Stimulated activated CD8-positive, alpha-beta memory T cell treated with anti-CD3 and anti-CD28 coated beads, Interleukin-7, amount 100 ng/mL, for 48 hours (primary cell): ENCODE results near the gene TNFRSF14.
A peak's percentile ranks its signal among the peaks of the same experiment; 100 is the strongest.

ENCODE experiments used
- DNase-seq, 2 donors: peaks; one replicate each; pipeline ENCODE4 v3.0.0-alpha.2; 2020; ENCODE audit warnings: low read depth in 1 of 2; ENCODE audit errors: extremely low read depth in 1 of 2

The TNFRSF14 gene

DNA sequence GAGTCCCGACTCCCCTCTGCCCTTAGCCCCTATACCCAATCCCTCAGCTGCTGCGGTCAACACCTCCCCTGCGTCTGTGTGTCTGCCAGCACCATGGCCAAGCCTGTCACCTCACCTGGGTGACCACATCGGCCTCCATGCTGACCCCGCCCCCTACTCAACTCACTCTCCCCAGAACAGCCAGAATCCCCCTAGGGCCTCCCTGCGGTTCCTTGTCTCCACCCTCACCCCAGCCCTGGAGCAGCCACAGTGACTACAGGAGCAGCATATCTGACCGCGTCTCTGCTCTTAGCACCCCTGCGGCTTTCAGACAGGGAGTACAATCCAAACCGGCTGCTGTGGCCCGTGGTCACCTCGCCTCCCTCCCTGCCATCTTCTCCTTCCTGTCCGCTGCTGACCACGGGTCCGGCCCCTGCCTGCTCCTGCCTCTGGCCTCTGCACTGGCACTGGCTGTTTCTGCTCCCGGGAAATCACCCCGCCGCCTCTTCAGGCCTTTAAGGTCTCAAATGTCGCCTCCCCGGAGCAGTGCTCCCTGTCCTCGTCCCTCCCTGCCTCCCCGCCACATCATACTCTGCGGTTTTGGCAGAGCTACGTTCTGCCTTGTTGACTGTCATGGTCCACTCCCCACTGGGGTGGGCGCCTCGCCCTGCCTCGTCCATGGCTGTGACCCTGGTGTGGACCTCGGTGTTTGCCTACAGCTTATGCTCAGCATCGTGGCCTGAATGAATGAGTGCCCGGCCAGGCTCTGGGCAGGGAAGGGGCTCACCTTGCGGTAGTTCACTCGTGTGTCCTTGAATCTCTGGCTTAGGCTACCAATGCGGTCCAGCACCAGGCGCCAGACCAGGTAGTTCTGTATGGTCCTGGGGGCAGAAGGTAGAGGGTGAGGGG lies 41.5 kb downstream of the TNFRSF14 start:
- DNase-seq = no peak

DNA sequence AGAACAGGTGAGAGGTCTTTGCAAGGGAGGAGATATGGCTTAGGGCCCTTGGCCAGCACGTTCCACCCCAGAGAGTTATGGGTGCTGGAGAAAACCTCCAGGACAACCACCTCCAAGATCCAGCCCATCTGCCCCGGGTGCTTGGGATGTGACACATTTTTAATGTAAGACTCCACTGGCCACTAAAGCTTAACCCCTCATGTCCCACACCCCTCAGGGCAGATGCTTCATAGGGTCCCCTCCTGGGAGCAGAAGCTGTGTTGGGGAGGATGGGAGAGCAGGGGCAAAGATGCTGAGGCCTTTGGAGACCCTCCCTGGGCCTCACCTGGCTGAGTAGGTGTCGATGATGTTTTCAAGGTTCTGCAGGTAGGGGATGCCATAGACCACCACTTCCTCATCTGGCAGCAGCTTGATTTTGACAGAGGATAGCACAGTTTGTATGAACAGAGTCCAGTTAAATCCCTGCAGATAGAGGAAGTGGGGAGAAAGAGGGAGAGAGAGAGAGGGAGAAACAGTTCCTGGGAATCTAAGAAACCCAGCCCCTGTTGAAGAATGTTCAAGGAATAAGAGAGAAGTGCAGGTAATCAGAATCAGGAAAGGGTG lies 42.3 kb downstream of the TNFRSF14 start:
- no peak for DNase-seq

DNA sequence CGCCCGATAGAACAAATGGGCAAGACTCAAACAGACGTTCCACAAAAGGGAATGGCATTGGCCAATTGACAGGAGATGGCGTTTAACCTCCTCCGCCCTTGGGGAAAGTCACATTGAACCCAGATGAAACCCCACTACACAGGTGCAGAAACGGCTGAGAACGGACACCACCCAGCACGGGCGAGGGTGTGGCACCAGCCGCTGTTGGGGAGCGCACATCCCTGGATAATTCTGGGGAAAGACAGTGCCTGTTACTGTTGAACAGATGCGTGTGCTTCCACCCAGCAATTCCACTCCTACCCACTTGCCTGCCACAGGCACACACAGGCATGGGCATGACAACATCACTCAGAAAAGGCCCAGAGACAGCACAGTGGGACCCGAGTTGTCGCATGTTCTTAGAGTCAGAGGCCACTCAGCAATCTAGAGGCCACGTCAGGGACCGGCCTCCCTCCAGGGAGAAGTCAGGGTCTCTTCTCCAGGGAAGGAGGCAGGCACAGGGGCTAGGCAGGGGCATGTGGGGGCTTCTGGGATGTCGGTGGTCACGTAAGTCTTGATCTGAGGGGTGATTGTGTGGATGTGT lies 45.6 kb downstream of the TNFRSF14 start:
- no peak for DNase-seq

DNA sequence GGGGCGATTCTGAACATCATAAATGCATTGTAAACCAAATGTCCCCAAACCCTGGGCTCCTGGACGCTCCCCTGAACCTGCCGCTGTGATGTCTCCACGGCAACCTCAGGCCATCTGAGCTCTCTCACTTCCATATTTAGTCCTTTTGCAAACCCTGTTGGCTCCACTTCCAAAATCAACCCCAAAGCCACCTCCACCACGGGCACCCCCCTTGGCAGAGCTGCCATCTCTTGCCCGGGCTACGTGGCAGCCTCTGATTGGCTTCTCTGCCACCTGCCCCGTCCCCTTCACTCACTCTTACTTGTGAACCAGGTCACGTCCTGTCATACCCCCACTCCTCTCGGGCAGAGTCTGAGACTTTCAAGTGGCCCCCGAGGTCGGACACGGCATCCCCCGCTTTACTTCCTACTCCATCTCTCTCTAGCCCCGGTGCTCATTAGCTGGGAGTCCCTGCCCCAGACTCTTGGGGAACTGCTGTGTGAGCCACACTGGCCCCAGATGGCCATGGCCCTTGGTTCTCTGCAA lies 46.2 kb downstream of the TNFRSF14 start:
- no peak for DNase-seq

DNA sequence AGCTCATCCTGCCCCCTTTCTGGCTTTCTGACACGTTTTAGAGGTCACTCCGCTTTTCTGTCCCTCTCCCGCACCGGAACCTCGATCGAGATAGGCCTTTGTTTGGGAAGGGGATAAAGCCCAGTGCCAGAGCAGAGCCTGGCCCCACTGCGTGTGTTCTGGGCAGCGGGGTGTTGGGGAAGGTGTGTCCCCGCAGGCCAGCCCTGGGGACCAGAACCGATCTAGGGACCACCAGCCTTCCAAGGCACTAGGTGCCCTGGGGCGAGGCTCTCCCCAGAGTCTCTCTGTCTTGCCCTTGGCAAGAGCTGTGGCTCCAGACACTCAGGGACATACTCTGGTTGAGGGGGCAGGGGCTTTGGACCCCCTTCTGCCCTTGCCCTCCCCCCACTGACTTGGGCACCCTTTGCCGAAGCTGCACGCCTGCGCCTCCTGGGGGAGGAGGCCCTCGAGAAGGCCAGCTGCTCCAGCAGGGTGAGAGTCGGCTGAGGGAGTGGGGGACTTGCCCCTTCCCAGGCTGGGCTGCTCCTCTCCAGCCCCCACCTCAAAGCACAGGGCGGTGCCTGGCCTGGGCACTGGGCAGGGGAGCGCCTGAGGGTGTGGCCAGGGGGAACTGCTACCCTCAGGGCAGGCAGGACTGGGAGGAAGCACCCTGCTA lies 46.8 kb downstream of the TNFRSF14 start:
- DNase-seq = no peak

DNA sequence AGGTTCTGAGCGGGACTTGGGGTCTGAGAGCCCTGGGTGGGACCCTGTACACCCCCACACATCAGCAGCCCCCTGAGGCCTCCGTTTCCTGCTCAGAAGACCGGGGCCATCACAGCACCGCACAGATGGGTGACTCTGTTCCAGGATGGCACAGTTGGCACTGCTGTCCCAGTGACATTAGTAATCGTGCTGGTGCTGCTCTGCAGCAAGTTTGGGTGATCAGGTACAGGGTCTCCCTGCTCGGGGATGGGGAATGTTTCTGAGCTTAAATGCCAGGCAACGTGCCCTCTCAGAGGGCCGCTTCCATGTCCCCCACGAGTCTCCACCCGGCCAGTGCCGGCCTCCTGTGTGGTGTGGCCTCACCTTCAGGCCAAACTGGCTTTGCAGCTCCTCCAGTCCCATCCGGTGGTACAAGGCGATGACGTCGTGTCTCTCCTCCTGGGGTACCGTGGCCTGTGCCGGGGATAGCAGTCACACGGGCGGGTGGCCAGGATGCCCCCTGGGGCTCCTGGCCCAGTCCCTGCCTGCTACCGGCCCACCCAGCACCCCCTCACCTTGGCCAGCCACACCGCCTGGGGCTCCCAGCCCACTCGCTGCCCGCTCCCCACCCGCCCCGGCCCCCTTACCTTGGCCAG lies 47.5 kb downstream of the TNFRSF14 start:
- no peak for DNase-seq

DNA sequence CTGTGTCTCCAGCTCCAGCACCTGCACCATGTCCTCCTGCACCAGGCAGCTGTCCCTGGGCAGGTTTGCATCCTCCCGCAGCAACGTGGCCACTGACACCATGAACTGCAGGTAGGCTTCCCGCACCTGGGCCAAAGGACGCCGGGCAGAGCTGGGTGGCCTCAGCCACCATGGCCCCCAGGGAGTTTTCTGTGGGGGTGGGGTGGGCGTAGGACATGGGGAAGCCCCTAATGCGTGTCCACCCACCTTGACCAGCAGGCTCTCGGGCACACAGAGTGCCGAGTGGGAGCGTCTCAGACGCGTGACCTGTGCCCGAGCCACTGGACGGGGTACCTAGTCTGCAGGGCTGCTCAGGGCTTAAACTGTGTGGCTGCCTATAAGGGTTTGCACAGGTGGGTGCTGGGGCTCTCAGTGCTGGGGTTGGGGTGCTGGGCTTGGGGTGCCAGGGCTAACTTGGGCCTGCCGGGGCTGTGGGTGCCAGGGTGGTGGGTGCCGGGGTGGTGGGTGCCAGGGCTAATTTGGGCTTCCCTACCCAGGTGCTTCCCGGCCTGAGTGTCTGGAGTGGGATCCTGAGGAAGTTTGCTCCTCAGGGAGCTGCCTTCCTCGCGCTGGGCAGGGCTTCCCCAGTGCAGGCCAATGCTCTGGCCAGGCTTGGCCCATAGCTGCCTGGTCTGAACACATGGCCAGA lies 48.1 kb downstream of the TNFRSF14 start:
- DNase-seq = no peak

DNA sequence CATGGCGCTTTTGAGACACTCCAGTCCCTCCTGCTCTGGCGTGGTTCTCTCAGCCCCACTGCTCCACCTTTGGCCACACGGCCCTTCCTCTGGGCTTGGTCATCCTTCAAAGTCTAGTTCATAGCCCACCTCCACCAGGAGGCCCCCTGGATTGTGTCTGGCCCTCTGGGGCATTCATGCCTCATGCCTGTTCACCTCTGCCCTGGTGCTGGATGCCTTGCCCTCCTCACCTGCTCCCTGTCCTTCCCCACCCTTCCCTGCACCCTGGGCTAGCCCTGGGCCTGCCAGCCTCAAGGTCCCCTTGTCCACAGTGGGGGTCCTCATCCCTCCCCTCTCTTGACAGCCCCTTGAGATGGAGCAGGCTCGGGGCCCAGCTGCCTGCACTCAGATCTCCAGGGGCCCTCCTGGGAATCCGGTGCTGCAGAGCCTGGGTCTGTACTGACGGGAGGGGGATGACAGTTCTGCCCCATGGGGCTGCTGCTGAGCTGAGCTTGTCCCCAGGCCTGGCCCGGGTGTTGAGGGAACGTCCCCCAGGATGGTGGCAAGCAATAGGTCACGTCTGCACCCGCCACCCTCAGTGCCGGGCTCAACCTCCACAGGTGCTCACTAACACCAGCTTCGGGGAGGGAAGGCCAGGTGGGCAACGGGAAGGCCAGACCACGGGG lies 48.8 kb downstream of the TNFRSF14 start:
- no peak for DNase-seq

DNA sequence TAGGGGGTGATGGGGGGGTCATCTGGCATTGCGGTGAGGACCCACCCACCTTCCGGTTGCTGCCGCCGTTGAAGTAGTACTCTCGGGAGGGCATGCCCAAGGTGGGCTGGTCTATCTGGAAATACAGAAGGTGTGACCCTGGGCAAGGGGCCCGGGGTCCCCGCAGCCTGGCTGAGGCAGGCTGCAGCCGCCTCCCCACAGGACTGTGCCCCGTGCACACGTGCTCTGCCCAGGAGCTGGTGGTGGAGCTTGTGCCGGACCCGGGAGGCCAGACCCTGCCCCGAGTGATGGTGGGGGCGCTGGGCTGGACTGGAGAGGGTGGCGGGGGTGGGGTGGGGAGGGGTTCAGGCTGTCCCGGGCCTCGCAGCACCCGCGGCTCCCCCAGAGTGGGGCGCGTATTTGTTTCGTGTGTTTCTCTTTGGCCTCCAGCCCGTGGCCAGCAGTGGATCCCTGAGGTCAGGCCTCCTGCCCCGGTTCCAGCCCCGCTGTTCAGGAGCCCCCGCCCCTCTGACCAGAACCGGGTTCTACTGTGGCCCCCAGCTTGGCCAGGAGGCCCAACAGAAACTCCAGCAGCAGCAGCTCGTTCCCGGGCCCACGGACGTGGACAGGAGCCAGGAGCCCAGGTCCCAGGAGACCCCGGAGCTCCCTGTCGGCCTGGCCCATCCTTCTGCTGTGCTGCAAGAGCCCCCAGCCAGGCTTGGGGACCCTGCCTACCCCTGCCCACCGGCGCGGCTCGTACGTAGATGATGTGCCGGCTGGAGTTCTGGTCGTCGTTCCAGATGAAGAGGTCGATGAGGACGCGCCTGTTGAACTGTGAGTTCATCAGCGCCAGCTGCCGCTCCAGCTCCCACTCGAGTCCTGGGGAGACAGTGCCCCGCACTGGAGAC lies 49.6 kb downstream of the TNFRSF14 start:
- no peak for DNase-seq

DNA sequence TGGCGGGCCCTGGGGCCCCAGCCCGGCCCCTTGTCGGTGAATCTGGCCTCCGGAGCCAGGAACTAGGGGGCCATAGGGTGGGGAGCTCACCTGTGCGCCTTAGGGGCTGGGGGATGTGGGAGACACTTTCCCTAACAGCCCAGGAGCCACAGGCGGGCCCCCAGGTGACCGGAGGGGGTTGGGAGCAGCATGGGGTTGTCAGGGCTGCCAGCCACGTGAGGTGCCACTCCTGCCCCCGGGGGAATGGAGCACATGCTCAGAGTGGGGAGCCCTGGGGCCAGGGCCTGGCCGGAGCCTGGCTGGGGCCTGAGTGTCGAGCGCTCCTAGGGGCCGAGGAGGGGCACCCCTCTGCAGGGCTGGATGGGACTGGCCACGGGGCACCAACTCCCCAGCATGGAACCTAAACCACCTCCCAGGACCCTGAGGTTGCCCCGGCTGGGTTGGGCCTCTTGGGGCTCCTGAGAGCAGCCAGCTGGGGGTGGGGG lies 50.3 kb downstream of the TNFRSF14 start:
- no peak for DNase-seq

DNA sequence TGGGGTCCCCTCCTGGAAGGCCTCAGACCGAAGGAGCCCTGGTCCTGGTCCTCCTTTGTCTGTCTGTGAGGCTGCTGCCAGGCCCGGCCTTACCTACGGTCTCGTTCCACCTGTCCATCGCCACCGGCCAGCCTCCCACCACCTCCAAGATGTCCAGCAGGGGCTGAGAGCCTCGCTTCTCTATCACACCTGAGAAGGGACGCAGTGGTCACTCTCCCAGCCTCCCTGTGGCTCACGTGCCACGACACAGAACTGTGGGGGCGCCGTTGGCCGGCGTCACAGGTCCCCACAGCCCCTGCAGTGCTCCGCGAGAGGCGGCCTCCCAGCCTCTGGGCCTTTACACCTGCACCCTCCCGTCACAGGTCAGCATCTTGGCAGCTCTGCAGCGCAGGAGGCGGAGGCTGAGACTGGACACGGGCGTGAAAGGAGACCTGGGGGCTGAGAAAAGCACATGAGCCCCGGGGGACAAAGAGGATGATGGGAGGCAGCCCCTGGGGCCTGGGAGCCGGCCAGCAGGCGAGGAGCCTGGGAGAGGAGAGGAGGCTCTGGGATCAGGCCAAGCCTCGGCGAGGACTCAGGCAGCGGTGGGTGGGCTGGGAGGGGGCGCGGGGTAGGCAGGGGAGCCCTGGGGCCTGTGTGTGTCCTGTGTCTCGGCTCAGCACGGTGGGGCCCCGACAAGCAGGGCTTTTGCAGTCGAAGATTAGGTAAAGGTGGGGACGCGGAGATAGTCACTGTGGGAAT lies 50.9 kb downstream of the TNFRSF14 start:
- no peak for DNase-seq

DNA sequence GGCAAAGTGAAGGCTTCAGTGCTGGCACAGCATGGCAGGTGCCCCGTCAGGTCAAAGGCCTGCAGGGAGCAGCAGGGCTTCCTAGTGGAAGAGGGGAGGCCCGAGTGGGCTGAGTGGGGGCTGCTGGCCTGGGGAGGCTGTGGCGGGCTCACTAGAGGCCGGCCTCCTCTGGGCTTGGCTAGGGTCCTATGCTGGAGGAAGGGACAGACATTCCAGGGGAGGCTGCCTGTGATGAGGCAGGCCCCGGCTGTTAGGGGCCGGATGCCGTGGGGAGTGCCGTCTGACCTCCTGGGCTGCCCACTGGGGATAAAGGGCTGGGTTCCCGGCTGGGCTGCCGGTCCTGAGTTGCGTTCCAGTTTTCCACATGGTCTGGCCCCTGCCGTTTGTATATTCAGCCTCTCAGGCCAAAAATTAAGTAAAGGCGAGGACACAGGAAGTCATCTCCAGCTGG lies 51.5 kb downstream of the TNFRSF14 start:
- DNase-seq = no peak

DNA sequence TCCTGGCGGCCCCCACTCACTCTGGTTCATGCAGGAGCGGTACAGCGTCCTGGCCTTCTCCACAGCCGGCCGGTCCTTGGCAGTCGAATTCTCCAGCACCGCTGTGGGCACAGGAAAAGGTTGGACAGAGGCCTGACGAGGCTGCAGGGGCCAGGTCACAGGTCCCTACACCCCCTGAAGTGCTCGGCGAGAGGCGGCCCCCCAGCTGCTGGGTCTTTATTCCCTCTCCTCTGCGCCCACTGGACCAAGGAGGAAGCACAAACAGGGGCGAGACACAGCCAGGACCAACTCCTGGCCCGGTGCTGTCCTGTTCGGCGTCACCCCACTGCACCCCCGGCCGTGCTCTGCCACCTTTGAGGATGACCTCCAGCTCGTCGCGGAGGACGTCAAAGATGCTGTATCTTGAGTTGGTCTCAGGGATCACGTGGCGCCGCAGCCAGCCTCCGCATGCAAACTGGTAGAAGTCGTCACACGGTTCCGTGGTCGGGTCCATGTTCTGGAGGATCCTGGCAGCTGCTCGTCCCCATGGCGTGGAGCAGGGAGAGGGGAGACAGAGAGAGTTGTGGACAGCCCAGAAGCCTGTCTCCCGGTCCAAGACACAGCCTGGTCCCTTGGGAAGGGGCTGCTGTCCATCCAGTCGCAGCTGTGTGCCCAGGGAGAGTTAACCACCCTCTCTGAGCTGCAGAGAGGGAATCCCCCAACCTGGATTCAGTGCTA lies 53.3 kb downstream of the TNFRSF14 start:
- DNase-seq = no peak

DNA sequence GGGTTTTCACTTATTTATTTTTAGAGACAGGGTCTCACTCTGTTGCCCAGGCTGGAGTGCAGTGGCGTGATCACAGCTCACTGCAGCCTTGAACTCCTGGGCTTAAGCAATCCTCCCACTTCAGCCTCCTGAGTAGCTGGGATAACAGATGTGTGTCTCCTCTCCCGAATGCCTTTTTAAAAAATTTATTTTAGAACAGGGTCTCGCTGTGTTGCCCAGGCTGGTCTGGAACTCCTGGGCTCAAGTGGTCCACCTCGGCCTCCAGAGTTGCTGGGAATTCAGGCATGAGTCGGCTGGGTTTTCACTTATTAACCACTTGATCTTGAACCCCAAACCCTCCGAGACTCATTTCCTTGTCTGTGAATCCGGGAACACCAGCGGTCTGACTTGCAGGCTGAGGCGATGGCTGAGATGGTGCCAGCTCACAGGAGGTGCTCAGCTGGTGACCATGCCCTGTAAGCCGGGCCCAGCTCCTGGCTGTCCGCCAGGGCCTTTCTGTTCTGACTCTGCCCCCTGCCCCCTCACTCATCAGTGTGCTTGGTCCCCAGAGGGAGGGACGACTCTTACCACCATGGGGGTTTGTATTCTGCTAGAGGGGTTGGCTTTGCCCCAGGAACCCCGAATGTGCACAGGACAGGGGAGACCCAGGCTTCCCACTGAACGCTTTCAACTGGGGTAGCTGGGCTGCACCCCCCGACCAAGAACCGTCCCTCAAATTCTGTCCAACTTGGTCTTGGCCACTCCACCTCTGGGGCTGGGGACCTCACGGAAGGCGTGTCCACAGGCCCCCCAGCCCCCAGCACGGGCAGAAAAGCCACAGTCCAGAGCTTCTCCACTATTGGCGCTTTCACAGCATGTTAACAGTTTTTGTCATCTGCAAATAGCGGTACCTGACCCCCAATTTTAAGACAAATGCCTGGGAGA lies 54.1 kb downstream of the TNFRSF14 start:
- no peak for DNase-seq

DNA sequence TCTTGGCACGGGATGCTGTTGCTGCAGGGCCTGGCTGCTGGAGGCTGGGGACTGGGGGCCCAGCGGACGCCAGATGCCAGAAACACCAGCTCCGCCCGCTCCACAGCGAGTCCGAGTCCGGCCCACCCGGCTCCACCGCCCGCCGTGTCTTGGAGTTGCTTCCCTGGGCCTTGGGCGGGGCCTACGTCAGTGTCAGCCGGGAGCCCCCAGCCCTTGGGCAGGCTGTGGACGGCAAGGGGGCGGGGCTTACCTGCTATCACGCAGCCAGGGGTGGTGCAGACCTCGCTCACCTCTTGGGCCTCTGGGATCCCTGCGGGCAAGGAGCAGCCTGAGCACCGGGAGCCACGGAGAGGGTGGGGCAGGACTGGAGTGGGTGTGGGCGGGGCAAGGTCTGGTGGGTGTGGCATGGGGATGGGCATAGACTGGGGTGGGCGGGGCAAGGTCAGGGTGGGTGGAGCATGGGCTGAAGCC lies 54.9 kb downstream of the TNFRSF14 start:
- peak in 1 of 2 donors; percentile 24 for DNase-seq
